ENCODE results near the gene NUP210L.
A peak's percentile ranks its signal among the peaks of the same experiment; 100 is the strongest.

- TF ChIP-seq CTCF (conservative IDR thresholded peaks at IDR 0.05; ENCODE audit: low read depth in 2 of 2) (no peak), STAT1 (IDR thresholded peaks at IDR 0.05; ENCODE audit: unreplicated experiment) (no peak), EZH2 (IDR thresholded peaks at IDR 0.05; ENCODE audit: low read depth, unreplicated experiment) (no peak), CREB1 (CRISPR knock-in tag; IDR thresholded peaks at IDR 0.05; ENCODE audit: low read depth) (peak; percentile 96), POLR2AphosphoS5 (IDR thresholded peaks at IDR 0.05; ENCODE audit: low read depth) (peak; percentile 91), REST (IDR thresholded peaks at IDR 0.05; ENCODE audit: unreplicated experiment) (no peak), EZH2phosphoT487 (IDR thresholded peaks at IDR 0.05; ENCODE audit: unreplicated experiment) (no peak), NANOG (IDR thresholded peaks at IDR 0.05; ENCODE audit: borderline replicate concordance) (no peak), ETS1 (IDR thresholded peaks at IDR 0.05) (peak; percentile 77), JUNB (IDR thresholded peaks at IDR 0.05; ENCODE audit: unreplicated experiment) (no peak), ZNF114 (CRISPR knock-in tag; IDR thresholded peaks at IDR 0.05) (no peak)
These were observed 28.4 kb upstream of the NUP210L start for GRCh38 chr1:154183046-154183915.
